ENCODE data around the gene MAMDC4. TPM values are rescaled to one million over a fixed set of nuclear protein-coding genes. Genes with fewer than 3 reads are reported as not detected.

Gene MAMDC4
- total RNA-seq, 2 experiments from 2014 or later, result 18.5 to 19.1 TPM

- Mint-ChIP-seq H3K27me3 (no peaks in the 10 kb centered on the region), H3K4me1 (ENCODE audit: low read depth) (peaks cover 34% of the 10 kb centered on the region), H3K36me3 (ENCODE audit: low read depth) (peaks cover 27% of the 10 kb centered on the region), H3K4me3 (peak overlapping the region; percentile 73), H3K9me3 (no peaks in the 10 kb centered on the region), H3K27ac (peak overlapping the region; percentile 67)
- POLR2A ChIA-PET, result interaction anchor here (0.8 to 2.7 kb wide), 13 partner anchors 8 to 231 kb away, joined by 3 to 10 read pairs (median 3); partner anchors contain the start of genes AJM1 and TRAF2
- ATAC-seq, result peak; percentile 15
- DNase-seq, result peak; percentile 43
- intact Hi-C loops (cut with micrococcal nuclease), result loop anchor here (10.0 kb wide), 1 partner anchor 63 kb away; the partner anchor contains the start of genes LCN10 and LCN6
- no peak for TF ChIP-seq CTCF (IDR thresholded peaks at IDR 0.05)
- CTCF ChIA-PET, result interaction anchor here (1.0 to 4.3 kb wide), 8 partner anchors 12 to 221 kb away, joined by 3 to 22 read pairs (median 4); partner anchors contain the start of gene AJM1
Measured at GRCh38 chr9:136808075-136808805, 43.9 kb upstream of the MAMDC4 start.

- ATAC-seq (no peak), DNase-seq (no peak)
- TF ChIP-seq CTCF (IDR thresholded peaks at IDR 0.05), result no peak
- peak overlapping the region; percentile 19 for H3K27ac Mint-ChIP-seq
- ChIA-PET POLR2A (interaction anchor here (0.8 to 1.3 kb wide), 5 partner anchors 8 to 230 kb away, joined by 3 read pairs; no protein-coding TSS in a partner anchor), CTCF (interaction anchor here (1.2 to 4.3 kb wide), 5 partner anchors 14 to 220 kb away, joined by 3 to 22 read pairs (median 4); partner anchors contain the start of gene AJM1)
- intact Hi-C loops (cut with micrococcal nuclease), result loop anchor here (10.0 kb wide), 1 partner anchor 64 kb away; the partner anchor contains the start of genes LCN10 and LCN6
- H3K9me3 Mint-ChIP-seq, result no peaks in the 10 kb centered on the region
- peaks cover 36% of the 10 kb centered on the region for H3K4me1 Mint-ChIP-seq (ENCODE audit: low read depth)
- peak overlapping the region; percentile 73 for H3K4me3 Mint-ChIP-seq
- H3K27me3 Mint-ChIP-seq, result no peaks in the 10 kb centered on the region
- peaks cover 29% of the 10 kb centered on the region for H3K36me3 Mint-ChIP-seq (ENCODE audit: low read depth)
Measured at GRCh38 chr9:136808806-136809158, 43.4 kb upstream of the MAMDC4 start.

- CTCF ChIA-PET, result interaction anchor here (0.7 to 2.6 kb wide), 5 partner anchors 8 to 67 kb away, joined by 3 to 9 read pairs (median 3); partner anchors contain the start of gene AJM1
- Mint-ChIP-seq H3K4me1 (ENCODE audit: low read depth) (peaks cover 28% of the 10 kb centered on the region), H3K27ac (no peak overlapping the region), H3K27me3 (no peaks in the 10 kb centered on the region), H3K4me3 (no peak overlapping the region), H3K36me3 (ENCODE audit: low read depth) (peaks cover 34% of the 10 kb centered on the region), H3K9me3 (no peaks in the 10 kb centered on the region)
- DNase-seq (no peak), ATAC-seq (no peak)
- no peak for TF ChIP-seq CTCF (IDR thresholded peaks at IDR 0.05)
- POLR2A ChIA-PET, result interaction anchor here (1.1 to 1.9 kb wide), 3 partner anchors 8 to 122 kb away, joined by 4 to 7 read pairs (median 4); partner anchors contain the start of gene RABL6
- intact Hi-C loops (cut with micrococcal nuclease), result no loop called here
Measured at GRCh38 chr9:136814725-136815421, 37.3 kb upstream of the MAMDC4 start.

- H3K4me3 Mint-ChIP-seq, result no peak overlapping the region
- TF ChIP-seq CTCF (IDR thresholded peaks at IDR 0.05), result no peak
- peaks cover 30% of the 10 kb centered on the region for H3K36me3 Mint-ChIP-seq (ENCODE audit: low read depth)
- H3K4me1 Mint-ChIP-seq (ENCODE audit: low read depth), result peaks cover 24% of the 10 kb centered on the region
- intact Hi-C loops (cut with micrococcal nuclease), result no loop called here
- DNase-seq (no peak), ATAC-seq (no peak)
- no peaks in the 10 kb centered on the region for H3K9me3 Mint-ChIP-seq
- ChIA-PET CTCF (interaction anchor here (1.0 to 2.6 kb wide), 3 partner anchors 9 to 66 kb away, joined by 3 to 9 read pairs (median 3); partner anchors contain the start of gene AJM1), POLR2A (interaction anchor here (1.1 to 1.9 kb wide), 3 partner anchors 8 to 122 kb away, joined by 4 to 7 read pairs (median 4); partner anchors contain the start of gene RABL6)
- H3K27me3 Mint-ChIP-seq, result no peaks in the 10 kb centered on the region
- H3K27ac Mint-ChIP-seq, result no peak overlapping the region
Measured at GRCh38 chr9:136815422-136815782, 36.7 kb upstream of the MAMDC4 start.
